Astrocyte (in vitro differentiated cells and primary cell): ENCODE results near the gene TNK1. TPM values are rescaled to one million over a fixed set of nuclear protein-coding genes. Genes with fewer than 3 reads are reported as not detected.

Source experiments
- DNase-seq: peaks from one replicate; pipeline ENCODE4 v3.0.0-alpha.2; 2010; ENCODE audit warnings: low read depth
- FAIRE-seq: peaks from 2 replicates; lab custom pipeline; 2011; peaks lifted over from hg19 to GRCh38; lab: Jason Lieb, UNC
- H2AFZ ChIP-seq: 2 replicates; pipeline ENCODE4 v1.6.0; 2012; ENCODE audit warnings: low read depth, low read length, inconsistent platforms
- H3K27ac ChIP-seq: 2 replicates; pipeline ENCODE4 v1.5.1; 2011; ENCODE audit warnings: low read depth, low read length, inconsistent platforms
- H3K27me3 ChIP-seq: 2 replicates; pipeline ENCODE4 v1.6.0; 2011; ENCODE audit warnings: low read length, inconsistent platforms; ENCODE audit not compliant: insufficient read depth
- H3K36me3 ChIP-seq: 2 replicates; pipeline ENCODE4 v1.5.1; 2011; ENCODE audit warnings: low read length, inconsistent platforms; ENCODE audit not compliant: insufficient read depth
- H3K4me1 ChIP-seq: 2 replicates; pipeline ENCODE4 v1.5.1; 2011; ENCODE audit warnings: low read length, inconsistent platforms; ENCODE audit not compliant: insufficient read depth
- H3K4me2 ChIP-seq: 2 replicates; pipeline ENCODE4 v1.6.0; 2012; ENCODE audit warnings: low read length, inconsistent platforms
- H3K4me3 ChIP-seq: 2 replicates; pipeline ENCODE4 v1.5.1; 2011; ENCODE audit warnings: low read depth, mild to moderate bottlenecking, low read length, inconsistent platforms; ENCODE audit not compliant: insufficient read depth
- H3K79me2 ChIP-seq: 2 replicates; pipeline ENCODE4 v1.6.0; 2012; ENCODE audit warnings: mild to moderate bottlenecking, low read length, inconsistent platforms; ENCODE audit not compliant: insufficient read depth
- H3K9ac ChIP-seq: 2 replicates; pipeline ENCODE4 v1.6.0; 2012; ENCODE audit warnings: mild to moderate bottlenecking, low read length, inconsistent platforms
- H3K9me3 ChIP-seq: 2 replicates; pipeline ENCODE4 v1.5.1; 2012; ENCODE audit warnings: low read depth, mild to moderate bottlenecking, low read length, inconsistent platforms; ENCODE audit not compliant: insufficient read depth
- H4K20me1 ChIP-seq: 2 replicates; pipeline ENCODE4 v1.6.0; 2012; ENCODE audit warnings: low read length, inconsistent platforms; ENCODE audit not compliant: insufficient read depth
- H3K27ac Mint-ChIP-seq: one replicate; pipeline ENCODE4 v1.8.0; 2021; ENCODE audit warnings: mild to moderate bottlenecking, mixed read lengths; ENCODE audit not compliant: unreplicated experiment
- H3K27me3 Mint-ChIP-seq: one replicate; pipeline ENCODE4 v1.8.0; 2021; ENCODE audit warnings: low read depth, mixed read lengths; ENCODE audit not compliant: unreplicated experiment
- H3K36me3 Mint-ChIP-seq: one replicate; pipeline ENCODE4 v1.8.0; 2021; ENCODE audit warnings: low read depth, mixed read lengths; ENCODE audit not compliant: unreplicated experiment
- H3K4me1 Mint-ChIP-seq: one replicate; pipeline ENCODE4 v1.8.0; 2021; ENCODE audit warnings: low read depth, mixed read lengths; ENCODE audit not compliant: unreplicated experiment
- H3K4me3 Mint-ChIP-seq: one replicate; pipeline ENCODE4 v1.8.0; 2021; ENCODE audit warnings: mild to moderate bottlenecking, moderate library complexity, mixed read lengths; ENCODE audit not compliant: unreplicated experiment
- H3K9me3 Mint-ChIP-seq: one replicate; pipeline ENCODE4 v1.8.0; 2021; ENCODE audit warnings: mild to moderate bottlenecking, mixed read lengths; ENCODE audit not compliant: unreplicated experiment
- CTCF ChIP-seq: IDR thresholded peaks from 2 replicates; pipeline ENCODE4 v1.5.1; 2011; ENCODE audit warnings: low read depth, mild to moderate bottlenecking, inconsistent platforms, low read length, moderate library complexity; ENCODE audit not compliant: insufficient read depth
- EZH2 ChIP-seq: IDR thresholded peaks from 2 replicates; pipeline ENCODE4 v1.6.1; 2012; ENCODE audit warnings: mild to moderate bottlenecking, low read length, inconsistent platforms; ENCODE audit not compliant: insufficient read depth
- total RNA-seq: library from RNA; stranded (reverse); gene quantifications from 2 replicates; pipeline ENCODE4 v1.2.1, GENCODE V29; 2021

The TNK1 gene
- total RNA-seq, 1 donor from 2014 or later = 1.6 TPM

- Mint-ChIP-seq H3K4me1 (peaks cover 1% of the 10 kb centered on the region), H3K4me3 (no peak overlapping the region), H3K27ac (no peak overlapping the region), H3K36me3 (no peaks in the 10 kb centered on the region), H3K9me3 (no peaks in the 10 kb centered on the region), H3K27me3 (peaks cover 6% of the 10 kb centered on the region)
- Histone ChIP-seq H3K4me1 (no peaks in the 10 kb centered on the region), H3K27ac (no peak overlapping the region), H3K4me2 (no peak overlapping the region), H3K27me3 (no peaks in the 10 kb centered on the region), H2AFZ (no peak overlapping the region), H3K36me3 (no peaks in the 10 kb centered on the region), H3K9me3 (no peaks in the 10 kb centered on the region), H3K9ac (no peak overlapping the region), H4K20me1 (no peaks in the 10 kb centered on the region), H3K79me2 (no peaks in the 10 kb centered on the region), H3K4me3 (no peak overlapping the region)
- DNase-seq (no peak), FAIRE-seq (no peak)
- TF ChIP-seq EZH2 = no peak
- TF ChIP-seq CTCF = no peak
These were observed 40.7 kb upstream of the TNK1 start for GRCh38 chr17:7340179-7340578.

- Histone ChIP-seq H3K36me3 (no peaks in the 10 kb centered on the region), H3K79me2 (no peaks in the 10 kb centered on the region), H3K27ac (no peak overlapping the region), H3K4me2 (no peak overlapping the region), H3K4me3 (no peak overlapping the region), H3K9ac (no peak overlapping the region), H3K27me3 (no peaks in the 10 kb centered on the region), H4K20me1 (no peaks in the 10 kb centered on the region), H3K9me3 (no peaks in the 10 kb centered on the region), H3K4me1 (no peaks in the 10 kb centered on the region), H2AFZ (no peak overlapping the region)
- no peak for TF ChIP-seq EZH2
- Mint-ChIP-seq H3K36me3 (no peaks in the 10 kb centered on the region), H3K4me1 (peaks cover 1% of the 10 kb centered on the region), H3K27ac (no peak overlapping the region), H3K9me3 (no peaks in the 10 kb centered on the region), H3K27me3 (peaks cover 6% of the 10 kb centered on the region), H3K4me3 (no peak overlapping the region)
- FAIRE-seq (no peak), DNase-seq (no peak)
These were observed 39.0 kb upstream of the TNK1 start for GRCh38 chr17:7341842-7342241.

- TF ChIP-seq EZH2 = no peak
- no peak for TF ChIP-seq CTCF
- Histone ChIP-seq H2AFZ (no peak overlapping the region), H3K27me3 (no peaks in the 10 kb centered on the region), H3K9me3 (no peaks in the 10 kb centered on the region), H4K20me1 (no peaks in the 10 kb centered on the region), H3K9ac (no peak overlapping the region), H3K4me1 (no peaks in the 10 kb centered on the region), H3K79me2 (no peaks in the 10 kb centered on the region), H3K4me3 (no peak overlapping the region), H3K4me2 (no peak overlapping the region), H3K36me3 (no peaks in the 10 kb centered on the region), H3K27ac (no peak overlapping the region)
- peaks cover 6% of the 10 kb centered on the region for H3K27me3 Mint-ChIP-seq
- H3K27ac Mint-ChIP-seq = no peak overlapping the region
- no peak overlapping the region for H3K4me3 Mint-ChIP-seq
- H3K9me3 Mint-ChIP-seq = no peaks in the 10 kb centered on the region
- DNase-seq (no peak), FAIRE-seq (no peak)
- peaks cover 2% of the 10 kb centered on the region for H3K4me1 Mint-ChIP-seq
- no peaks in the 10 kb centered on the region for H3K36me3 Mint-ChIP-seq
These were observed 37.6 kb upstream of the TNK1 start for GRCh38 chr17:7343250-7343649.
